CD4-positive, alpha-beta memory T cell (primary cell): ENCODE results near the gene USB1. TPM values are rescaled to one million over a fixed set of nuclear protein-coding genes. Genes with fewer than 3 reads are reported as not detected.

ENCODE experiments used
- CTCF ChIA-PET: fragments of 350-600 bp; sonication (Branson Sonifier 250); formaldehyde crosslinking; loops from one replicate; lab custom pipeline; 2021; ENCODE audit warnings: inconsistent platforms; ENCODE audit not compliant: partially characterized antibody; lab: Charles Lee
- POLR2A ChIA-PET: fragments of 350-600 bp; sonication (Branson Sonifier 250); formaldehyde crosslinking; loops from one replicate; lab custom pipeline; 2021; ENCODE audit not compliant: partially characterized antibody; lab: Charles Lee
- DNase-seq, 5 donors: peaks; one replicate each; pipeline versions ENCODE4 v3.0.0 to v3.0.0-alpha.2; 2020 to 2022; ENCODE audit warnings: mixed read lengths in 1 of 5
- H3K27ac ChIP-seq: one replicate; pipeline ENCODE4 v1.7.0; 2013; ENCODE audit warnings: low read depth, low read length
- H3K27me3 ChIP-seq: 2 replicates; pipeline ENCODE4 v1.7.0; 2013; ENCODE audit warnings: mild to moderate bottlenecking, low read length, moderate library complexity; ENCODE audit not compliant: insufficient read depth
- H3K36me3 ChIP-seq: 2 replicates; pipeline ENCODE4 v1.7.0; 2013; ENCODE audit warnings: mild to moderate bottlenecking, low read length, moderate library complexity; ENCODE audit not compliant: insufficient read depth
- H3K4me1 ChIP-seq: 2 replicates; pipeline ENCODE4 v1.7.0; 2013; ENCODE audit warnings: mild to moderate bottlenecking, low read length, moderate library complexity; ENCODE audit not compliant: insufficient read depth
- H3K4me3 ChIP-seq, 2 donors: one replicate each; pipeline ENCODE4 v1.7.0; 2013; ENCODE audit warnings: low read length in 2 of 2, mild to moderate bottlenecking in 1 of 2
- H3K9me3 ChIP-seq, 2 donors: one replicate each; pipeline ENCODE4 v1.7.0; 2013; ENCODE audit warnings: low read length in 2 of 2, control low read depth in 1 of 2; ENCODE audit not compliant: control insufficient read depth in 1 of 2
- H3K27ac Mint-ChIP-seq, 7 donors: one replicate each; pipeline ENCODE4 v1.8.0; 2020 to 2021; ENCODE audit warnings: mixed read lengths in 7 of 7, mild to moderate bottlenecking in 6 of 7, inconsistent platforms in 3 of 7, moderate library complexity in 3 of 7
- H3K27me3 Mint-ChIP-seq, 2 donors: one replicate each; pipeline ENCODE4 v1.8.0; 2020 to 2021; ENCODE audit warnings: mixed read lengths in 2 of 2
- H3K36me3 Mint-ChIP-seq, 2 donors: one replicate each; pipeline ENCODE4 v1.8.0; 2020 to 2021; ENCODE audit warnings: mixed read lengths in 2 of 2, inconsistent platforms in 1 of 2, mild to moderate bottlenecking in 1 of 2
- H3K4me1 Mint-ChIP-seq, 4 donors: one replicate each; pipeline ENCODE4 v1.8.0; 2020 to 2021; ENCODE audit warnings: mixed read lengths in 4 of 4, mild to moderate bottlenecking in 1 of 4
- H3K4me3 Mint-ChIP-seq, 8 donors: one replicate each; pipeline ENCODE4 v1.8.0; 2020 to 2021; ENCODE audit warnings: mixed read lengths in 8 of 8, mild to moderate bottlenecking in 7 of 8, moderate library complexity in 6 of 8, inconsistent platforms in 3 of 8
- H3K9me3 Mint-ChIP-seq, 8 donors: one replicate each; pipeline ENCODE4 v1.8.0; 2020 to 2021; ENCODE audit warnings: mixed read lengths in 8 of 8, mild to moderate bottlenecking in 5 of 8, inconsistent platforms in 3 of 8, moderate library complexity in 1 of 8
- intact Hi-C: fragments of 100-400 bp; cut with micrococcal nuclease; formaldehyde crosslinking; loops from one replicate; pipeline ENCODE4 v1.15.1; 2023
- polyA plus RNA-seq, 2 donors: library from polyadenylated mRNA; unstranded; fragments of 300-500 nt; fragmentation: Illumina TruSeq; gene quantifications; one replicate each; pipeline ENCODE4 v1.2.3, GENCODE V29; 2021
- total RNA-seq, 2 experiments: library from RNA; stranded (reverse); gene quantifications; one replicate each; pipeline ENCODE4 v1.2.3, GENCODE V29; 2021

USB1 gene
- total and polyA plus RNA-seq, 4 experiments from 2014 or later, result 35.3 to 45.2 (median 37.9) TPM

DNA sequence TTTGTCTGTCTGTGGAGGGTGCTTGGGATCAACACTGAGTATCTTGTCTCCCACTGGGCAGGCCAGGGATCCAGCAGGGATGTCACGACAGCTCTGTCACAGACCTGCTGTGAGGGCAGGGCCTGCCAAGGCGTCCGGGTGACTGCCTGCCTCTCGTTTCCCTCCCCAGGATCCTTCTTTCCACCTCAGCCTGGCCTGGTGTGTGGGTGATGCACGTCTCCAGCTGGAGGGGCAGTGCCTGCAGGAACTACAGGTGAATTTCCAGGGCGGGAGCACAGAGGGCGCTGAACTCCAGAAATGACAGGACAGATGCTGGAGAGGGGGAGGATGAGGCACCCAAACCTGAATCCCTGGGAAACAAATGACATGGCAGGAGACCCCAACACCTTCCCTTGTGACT, 17.6 kb downstream of the USB1 start:
- intact Hi-C loops, result no loop called here
- H3K27me3 ChIP-seq, result no peaks in the 10 kb centered on the region
- POLR2A ChIA-PET, result no interaction called here
- H3K27ac ChIP-seq, result no peak overlapping the region
- Mint-ChIP-seq H3K9me3 (no peaks in the 10 kb centered on the region), H3K36me3 (peaks cover 0 to 8% of the 10 kb centered on the region in 2 donors), H3K4me1 (peaks cover 4 to 17% (median 12%) of the 10 kb centered on the region in 4 donors), H3K4me3 (no peak overlapping the region), H3K27ac (peak overlapping the region in 4 of 7 donors; percentile 51 to 69 (median 62)), H3K27me3 (no peaks in the 10 kb centered on the region)
- peaks cover 15% of the 10 kb centered on the region for H3K4me1 ChIP-seq
- H3K4me3 ChIP-seq, result no peak overlapping the region
- CTCF ChIA-PET, result interaction anchor here (0.9 to 1.9 kb wide), 6 partner anchors 10 to 287 kb away, joined by 3 to 5 read pairs (median 4); no protein-coding TSS in a partner anchor
- peaks cover 10% of the 10 kb centered on the region for H3K36me3 ChIP-seq
- DNase-seq, result no peak
- H3K9me3 ChIP-seq, result no peaks in the 10 kb centered on the region

DNA sequence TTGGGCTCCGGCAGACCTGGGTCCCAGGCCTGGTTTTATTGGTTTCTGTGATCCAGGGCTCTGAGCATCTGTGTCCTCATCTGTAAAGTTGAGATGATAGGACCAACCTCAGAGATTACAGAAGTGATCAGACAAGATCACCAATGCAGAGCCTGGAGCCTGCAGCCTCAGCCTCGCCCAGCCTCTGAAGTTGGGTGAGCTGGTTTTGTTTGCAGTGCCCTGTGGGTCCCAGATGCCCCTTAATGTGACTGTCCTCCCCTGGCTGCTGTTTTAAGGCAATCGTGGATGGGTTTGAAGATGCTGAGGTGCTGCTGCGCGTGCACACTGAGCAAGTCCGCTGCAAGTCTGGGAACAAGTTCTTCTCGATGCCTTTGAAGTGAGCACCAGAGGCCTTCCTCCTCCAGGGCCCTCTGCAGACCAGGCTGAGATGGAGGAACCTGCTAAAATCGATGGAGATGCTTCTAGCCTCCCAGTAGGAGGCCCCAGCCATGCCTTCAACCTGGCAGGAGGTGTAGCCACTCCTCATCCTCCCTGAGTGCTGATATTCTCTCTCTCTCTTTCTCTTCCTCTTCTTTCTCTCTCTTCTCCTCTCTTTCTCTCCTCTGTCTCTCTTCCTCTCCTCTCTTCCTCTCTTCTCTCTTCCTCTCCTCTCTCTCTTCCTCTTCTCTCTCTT, 18.8 kb downstream of the USB1 start:
- POLR2A ChIA-PET, result no interaction called here
- Histone ChIP-seq H3K4me1 (peaks cover 22% of the 10 kb centered on the region), H3K27ac (peak overlapping the region; percentile 15), H3K36me3 (peaks cover 10% of the 10 kb centered on the region), H3K4me3 (no peak overlapping the region), H3K27me3 (no peaks in the 10 kb centered on the region), H3K9me3 (no peaks in the 10 kb centered on the region)
- peaks cover 0 to 2% (median 0%) of the 10 kb centered on the region in 8 donors for H3K9me3 Mint-ChIP-seq
- peak overlapping the region; percentile 63 to 92 (median 76) for H3K27ac Mint-ChIP-seq
- CTCF ChIA-PET, result interaction anchor here (0.8 to 1.9 kb wide), 6 partner anchors 11 to 286 kb away, joined by 3 to 5 read pairs (median 3); no protein-coding TSS in a partner anchor
- peaks cover 0 to under 1% of the 10 kb centered on the region in 2 donors for H3K27me3 Mint-ChIP-seq
- peaks cover 0 to 10% of the 10 kb centered on the region in 2 donors for H3K36me3 Mint-ChIP-seq
- H3K4me3 Mint-ChIP-seq, result no peak overlapping the region
- intact Hi-C loops, result loop anchor here (10.0 kb wide), 1 partner anchor 735 kb away; no protein-coding TSS in a partner anchor
- H3K4me1 Mint-ChIP-seq, result peaks cover 6 to 29% (median 19%) of the 10 kb centered on the region in 4 donors
- no peak for DNase-seq

DNA sequence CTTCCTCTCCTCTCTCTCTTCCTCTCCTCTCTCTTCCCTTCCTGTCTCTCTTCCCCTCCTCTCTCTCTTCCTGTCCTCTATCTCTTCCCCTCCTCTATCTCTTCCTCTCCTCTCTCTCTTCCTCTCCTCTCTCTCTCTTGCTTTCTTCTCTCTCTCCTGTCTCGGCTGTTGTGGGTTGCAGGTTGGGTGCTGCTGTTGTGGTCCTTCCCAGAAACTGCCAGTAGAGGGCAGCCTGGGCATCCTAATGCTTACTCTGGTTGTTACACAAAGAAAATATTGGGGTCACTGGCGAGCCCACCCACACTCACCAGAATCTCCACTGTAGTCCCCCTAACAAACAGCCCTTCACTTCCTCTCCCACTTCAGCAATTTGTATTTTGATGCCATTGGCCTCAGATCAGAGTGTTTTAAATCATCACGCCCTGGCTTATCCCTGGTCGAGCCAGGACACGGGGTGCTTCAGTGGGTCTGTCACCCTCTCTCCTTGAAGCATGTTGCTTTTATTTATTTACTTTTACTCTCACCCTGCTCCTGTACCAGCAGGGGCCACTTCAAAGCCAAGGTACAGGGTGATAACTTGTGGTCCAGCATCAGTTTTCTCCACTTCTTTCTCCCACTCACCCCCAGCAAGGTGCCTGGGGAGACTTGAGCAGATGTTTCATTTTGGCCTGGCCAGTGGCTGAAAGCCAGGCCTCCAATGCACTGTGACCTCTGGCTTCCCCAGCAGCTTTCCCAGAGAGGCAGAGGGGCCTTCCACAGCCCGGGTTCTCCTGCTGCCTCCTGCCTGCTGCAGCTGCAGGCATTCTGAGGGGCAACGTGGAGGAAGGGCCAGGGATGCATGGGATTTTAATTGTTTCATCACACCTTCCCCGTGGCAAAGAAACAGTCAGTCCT, 19.7 kb downstream of the USB1 start:
- peaks cover 10% of the 10 kb centered on the region for H3K36me3 ChIP-seq
- Mint-ChIP-seq H3K27ac (peak overlapping the region; percentile 63 to 92 (median 76)), H3K4me1 (peaks cover 7 to 32% (median 21%) of the 10 kb centered on the region in 4 donors), H3K36me3 (peaks cover 0 to 11% of the 10 kb centered on the region in 2 donors), H3K9me3 (peaks cover 0 to 2% (median 0%) of the 10 kb centered on the region in 8 donors), H3K4me3 (peak overlapping the region in 2 of 8 donors; percentile 1 to 12), H3K27me3 (peaks cover 0 to 1% of the 10 kb centered on the region in 2 donors)
- peaks cover 22% of the 10 kb centered on the region for H3K4me1 ChIP-seq
- peak overlapping the region; percentile 15 for H3K27ac ChIP-seq
- peak; percentile 56 to 65 (median 62) for DNase-seq
- H3K27me3 ChIP-seq, result no peaks in the 10 kb centered on the region
- CTCF ChIA-PET, result no interaction called here
- no peak overlapping the region for H3K4me3 ChIP-seq
- POLR2A ChIA-PET, result no interaction called here
- intact Hi-C loops, result loop anchor here (10.0 kb wide), 1 partner anchor 734 kb away; no protein-coding TSS in a partner anchor
- no peaks in the 10 kb centered on the region for H3K9me3 ChIP-seq

GRCh38 chr16:58021661-58022551, 20.7 kb downstream of the USB1 start:
- Mint-ChIP-seq H3K36me3 (peaks cover 0 to 11% of the 10 kb centered on the region in 2 donors), H3K4me3 (no peak overlapping the region), H3K27me3 (peaks cover 0 to 1% of the 10 kb centered on the region in 2 donors), H3K9me3 (peaks cover 0 to 2% (median 0%) of the 10 kb centered on the region in 8 donors), H3K27ac (peak overlapping the region in 2 of 7 donors; percentile 15 to 17), H3K4me1 (peaks cover 7 to 32% (median 21%) of the 10 kb centered on the region in 4 donors)
- CTCF ChIA-PET, result interaction anchor here (2.2 kb wide), 1 partner anchor 8 kb away, joined by 6 read pairs; no protein-coding TSS in a partner anchor
- H3K36me3 ChIP-seq, result peaks cover 10% of the 10 kb centered on the region
- POLR2A ChIA-PET, result no interaction called here
- no peaks in the 10 kb centered on the region for H3K27me3 ChIP-seq
- H3K9me3 ChIP-seq, result no peaks in the 10 kb centered on the region
- DNase-seq, result no peak
- intact Hi-C loops, result loop anchor here (10.0 kb wide), 1 partner anchor 733 kb away; no protein-coding TSS in a partner anchor
- H3K27ac ChIP-seq, result no peak overlapping the region
- H3K4me1 ChIP-seq, result peaks cover 26% of the 10 kb centered on the region
- no peak overlapping the region for H3K4me3 ChIP-seq

DNA sequence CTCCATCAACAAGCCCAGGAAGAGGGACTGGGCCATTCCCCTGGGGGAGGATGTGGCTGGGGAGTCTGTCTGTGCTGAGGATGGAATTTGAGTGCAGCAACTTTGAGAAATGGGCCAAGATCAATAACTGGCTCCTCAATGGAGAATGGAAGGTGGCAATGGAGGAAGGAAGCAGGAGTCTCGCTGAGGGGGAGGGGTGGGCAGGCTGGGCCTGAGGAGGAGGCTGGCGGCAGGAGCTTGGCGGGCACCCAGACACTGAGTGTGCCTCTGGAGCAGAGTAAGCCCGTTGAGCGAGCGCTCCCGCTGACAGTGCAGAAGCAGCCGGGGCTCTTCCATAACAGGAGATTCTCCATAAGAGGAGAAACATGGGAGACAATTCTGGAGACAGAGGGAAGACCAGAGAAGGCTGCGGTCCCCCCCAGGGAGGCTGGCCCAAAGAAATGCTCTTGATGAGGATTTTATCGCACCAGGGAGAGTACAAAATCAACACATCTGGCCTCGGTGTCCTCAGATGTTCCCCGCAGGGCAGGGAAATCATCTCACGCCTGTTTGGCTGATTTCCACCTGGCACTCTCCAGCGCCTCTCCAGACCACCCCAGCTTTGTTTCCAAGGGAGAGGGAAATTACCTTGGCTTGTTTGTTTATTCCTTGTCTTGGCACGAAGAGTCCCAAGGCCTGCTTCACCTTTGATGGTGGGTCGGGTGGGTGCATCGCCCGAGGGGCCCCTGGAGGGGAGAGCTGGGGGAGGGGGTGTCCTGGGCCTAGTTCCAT, 21.6 kb downstream of the USB1 start:
- H3K9me3 Mint-ChIP-seq, result peaks cover 0 to 2% (median 0%) of the 10 kb centered on the region in 8 donors
- peaks cover 0 to 1% of the 10 kb centered on the region in 2 donors for H3K27me3 Mint-ChIP-seq
- Histone ChIP-seq H3K9me3 (no peaks in the 10 kb centered on the region), H3K4me1 (peaks cover 29% of the 10 kb centered on the region), H3K27me3 (no peaks in the 10 kb centered on the region), H3K4me3 (no peak overlapping the region), H3K36me3 (peaks cover 2% of the 10 kb centered on the region), H3K27ac (no peak overlapping the region)
- H3K36me3 Mint-ChIP-seq, result peaks cover 0 to 11% of the 10 kb centered on the region in 2 donors
- no peak for DNase-seq
- peak overlapping the region in 3 of 7 donors; percentile 15 to 53 (median 36) for H3K27ac Mint-ChIP-seq
- H3K4me1 Mint-ChIP-seq, result peaks cover 7 to 32% (median 21%) of the 10 kb centered on the region in 4 donors
- CTCF ChIA-PET, result interaction anchor here (0.8 to 2.2 kb wide), 8 partner anchors 9 to 266 kb away, joined by 3 to 9 read pairs (median 3); partner anchors contain the start of gene CFAP20
- intact Hi-C loops, result loop anchor here (10.0 kb wide), 1 partner anchor 732 kb away; no protein-coding TSS in a partner anchor
- H3K4me3 Mint-ChIP-seq, result no peak overlapping the region
- POLR2A ChIA-PET, result interaction anchor here (1.3 to 4.8 kb wide), 2 partner anchors 24 to 106 kb away, joined by 5 to 27 read pairs; partner anchors contain the start of gene CFAP20
